Trophoblast cell (in vitro differentiated cells and primary cell): Measurements from ENCODE around the gene AXIN2.

ENCODE experiments used
- DNase-seq, 2 donors: peaks; one replicate each; pipeline ENCODE4 v3.0.0-alpha.2; 2016
- H2AFZ ChIP-seq: 2 replicates; pipeline ENCODE4 v1.6.1; 2013; ENCODE audit warnings: low read length, moderate library complexity, mild to moderate bottlenecking; ENCODE audit not compliant: insufficient read depth, poor library complexity
- H2AK5ac ChIP-seq: 2 replicates; pipeline ENCODE4 v1.6.1; 2013; ENCODE audit warnings: mild to moderate bottlenecking, low read length
- H2BK120ac ChIP-seq: 2 replicates; pipeline ENCODE4 v1.6.1; 2013; ENCODE audit warnings: low read length, mild to moderate bottlenecking, moderate library complexity; ENCODE audit not compliant: insufficient read depth, poor library complexity
- H2BK12ac ChIP-seq: 2 replicates; pipeline ENCODE4 v1.6.1; 2013; ENCODE audit warnings: mild to moderate bottlenecking, low read length, moderate library complexity
- H2BK5ac ChIP-seq: 2 replicates; pipeline ENCODE4 v1.6.1; 2013; ENCODE audit warnings: low read length, low read depth, moderate library complexity, mild to moderate bottlenecking; ENCODE audit not compliant: poor library complexity
- H3K14ac ChIP-seq: 2 replicates; pipeline ENCODE4 v1.6.1; 2013; ENCODE audit warnings: mild to moderate bottlenecking, low read length
- H3K18ac ChIP-seq: 2 replicates; pipeline ENCODE4 v1.6.1; 2013; ENCODE audit warnings: mild to moderate bottlenecking, low read length
- H3K23ac ChIP-seq: 2 replicates; pipeline ENCODE4 v1.6.1; 2013; ENCODE audit warnings: low read length
- H3K27ac ChIP-seq: 2 replicates; pipeline ENCODE4 v1.5.1; 2013; ENCODE audit warnings: low read depth, mild to moderate bottlenecking, inconsistent platforms, low read length, moderate library complexity
- H3K27me3 ChIP-seq: 2 replicates; pipeline ENCODE4 v1.6.1; 2013; ENCODE audit warnings: inconsistent platforms, mild to moderate bottlenecking, low read length, moderate library complexity; ENCODE audit not compliant: insufficient read depth
- H3K36me3 ChIP-seq, 2 experiments: 1 replicate in 1 of 2; 2 replicates in 1 of 2; pipeline ENCODE4 v1.6.1; 2013; ENCODE audit warnings: low read length in 2 of 2, mild to moderate bottlenecking in 2 of 2, moderate library complexity in 1 of 2; ENCODE audit not compliant: insufficient read depth in 2 of 2, control insufficient read depth in 1 of 2
- H3K4ac ChIP-seq: 2 replicates; pipeline ENCODE4 v1.6.1; 2013; ENCODE audit warnings: low read depth, mild to moderate bottlenecking, low read length, moderate library complexity
- H3K4me1 ChIP-seq, 2 experiments: 1 replicate in 1 of 2; 2 replicates in 1 of 2; pipeline ENCODE4 v1.6.1; 2013; ENCODE audit warnings: low read length in 2 of 2, mild to moderate bottlenecking in 2 of 2, moderate library complexity in 1 of 2; ENCODE audit not compliant: insufficient read depth in 2 of 2, control insufficient read depth in 1 of 2
- H3K4me2 ChIP-seq: 2 replicates; pipeline ENCODE4 v1.6.1; 2013; ENCODE audit warnings: inconsistent platforms, mild to moderate bottlenecking, low read length, moderate library complexity
- H3K4me3 ChIP-seq: 2 replicates; pipeline ENCODE4 v1.5.1; 2013; ENCODE audit warnings: mild to moderate bottlenecking, low read depth, low read length, inconsistent platforms
- H3K79me1 ChIP-seq: one replicate; pipeline ENCODE4 v1.6.1; 2013; ENCODE audit warnings: low read length
- H3K79me2 ChIP-seq: 2 replicates; pipeline ENCODE4 v1.6.1; 2013; ENCODE audit warnings: low read length, mild to moderate bottlenecking; ENCODE audit not compliant: control insufficient read depth, insufficient read depth, poor library complexity
- H3K9ac ChIP-seq: 2 replicates; pipeline ENCODE4 v1.6.1; 2013; ENCODE audit warnings: mild to moderate bottlenecking, low read length
- H3K9me3 ChIP-seq: 2 replicates; pipeline ENCODE4 v1.6.1; 2013; ENCODE audit warnings: low read depth, mild to moderate bottlenecking, control low read depth, inconsistent platforms, low read length; ENCODE audit not compliant: insufficient read depth
- H4K12ac ChIP-seq: 2 replicates; pipeline ENCODE4 v1.6.1; 2013; ENCODE audit warnings: low read depth, mild to moderate bottlenecking, low read length, moderate library complexity
- H4K8ac ChIP-seq: 2 replicates; pipeline ENCODE4 v1.6.1; 2013; ENCODE audit warnings: low read depth, mild to moderate bottlenecking, low read length, moderate library complexity
- H4K91ac ChIP-seq: one replicate; pipeline ENCODE4 v1.6.1; 2013; ENCODE audit warnings: low read depth, mild to moderate bottlenecking, low read length, moderate library complexity
- WGBS: extraction: QIAGEN DNeasy Blood & Tissue Kit; methylation state at CpG from one replicate; pipeline ENCODE4 v1.1.7; 2013; ENCODE audit warnings: missing lambda C conversion rate; ENCODE audit not compliant: insufficient read length, insufficient coverage; ENCODE audit errors: extremely low coverage; 5-methylcytosine and 5-hydroxymethylcytosine counted together

AXIN2 gene

GRCh38 chr17:65601881-65602280 lies 40.4 kb upstream of the AXIN2 start:
- Histone ChIP-seq H3K79me2 (no peaks in the 10 kb centered on the region), H3K27ac (no peak overlapping the region)

DNA sequence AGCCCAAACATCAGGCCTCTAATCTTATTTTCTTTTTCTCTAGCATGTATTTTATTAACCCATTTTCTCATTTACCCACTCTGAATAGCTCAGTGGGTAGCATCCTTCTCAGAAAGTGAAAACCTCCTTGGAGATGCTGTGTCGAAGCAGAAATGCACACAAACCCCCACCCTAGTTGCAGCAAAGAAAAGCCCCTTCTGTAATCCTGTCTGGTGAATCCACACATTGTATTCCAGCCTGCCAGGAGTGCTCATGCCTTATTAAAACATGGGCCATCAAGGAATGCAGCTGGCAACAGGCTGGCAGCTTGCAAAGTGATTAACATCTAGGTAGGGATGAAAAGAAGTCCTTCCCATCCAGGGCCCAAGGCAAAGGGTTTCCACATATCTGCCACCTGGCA lies 39.7 kb upstream of the AXIN2 start:
- DNase-seq = no peak
- H3K27ac ChIP-seq = no peak overlapping the region
- no peaks in the 10 kb centered on the region for H3K36me3 ChIP-seq
- no peaks in the 10 kb centered on the region for H3K4me1 ChIP-seq
- no peak overlapping the region for H3K23ac ChIP-seq
- no CpG with 5 or more reads among the region's 1 CpG for WGBS
- H3K18ac ChIP-seq = no peak overlapping the region
- H3K4me3 ChIP-seq = no peak overlapping the region
- H3K14ac ChIP-seq = no peak overlapping the region
- H3K4me2 ChIP-seq = no peak overlapping the region
- H2BK5ac ChIP-seq = no peak overlapping the region
- H3K79me1 ChIP-seq = no peaks in the 10 kb centered on the region
- H3K27me3 ChIP-seq = no peaks in the 10 kb centered on the region
- H4K91ac ChIP-seq = no peak overlapping the region
- H3K9ac ChIP-seq = no peak overlapping the region
- no peak overlapping the region for H2AK5ac ChIP-seq
- H2BK12ac ChIP-seq = no peak overlapping the region
- H3K79me2 ChIP-seq = no peaks in the 10 kb centered on the region
- H2BK120ac ChIP-seq = no peak overlapping the region
- no peaks in the 10 kb centered on the region for H3K9me3 ChIP-seq
- H3K4ac ChIP-seq = no peak overlapping the region
- H4K8ac ChIP-seq = no peak overlapping the region
- H4K12ac ChIP-seq = no peak overlapping the region
- H2AFZ ChIP-seq = no peak overlapping the region

More at GRCh38 chr17:65601881-65602280, 40.4 kb upstream of the AXIN2 start:
- Histone ChIP-seq H4K12ac (no peak overlapping the region), H3K79me1 (no peaks in the 10 kb centered on the region), H2AFZ (no peak overlapping the region), H3K14ac (no peak overlapping the region), H2BK5ac (no peak overlapping the region), H3K18ac (no peak overlapping the region), H2BK120ac (no peak overlapping the region), H2BK12ac (no peak overlapping the region), H3K27me3 (no peaks in the 10 kb centered on the region), H4K8ac (no peak overlapping the region), H3K9me3 (no peaks in the 10 kb centered on the region), H3K4me3 (no peak overlapping the region), H3K23ac (no peak overlapping the region), H4K91ac (no peak overlapping the region), H3K4me2 (no peak overlapping the region), H3K9ac (no peak overlapping the region), H2AK5ac (no peak overlapping the region), H3K4ac (no peak overlapping the region), H3K4me1 (no peaks in the 10 kb centered on the region), H3K36me3 (no peaks in the 10 kb centered on the region)
- no CpG with 5 or more reads among the region's 2 CpGs for WGBS
- DNase-seq = no peak

DNA sequence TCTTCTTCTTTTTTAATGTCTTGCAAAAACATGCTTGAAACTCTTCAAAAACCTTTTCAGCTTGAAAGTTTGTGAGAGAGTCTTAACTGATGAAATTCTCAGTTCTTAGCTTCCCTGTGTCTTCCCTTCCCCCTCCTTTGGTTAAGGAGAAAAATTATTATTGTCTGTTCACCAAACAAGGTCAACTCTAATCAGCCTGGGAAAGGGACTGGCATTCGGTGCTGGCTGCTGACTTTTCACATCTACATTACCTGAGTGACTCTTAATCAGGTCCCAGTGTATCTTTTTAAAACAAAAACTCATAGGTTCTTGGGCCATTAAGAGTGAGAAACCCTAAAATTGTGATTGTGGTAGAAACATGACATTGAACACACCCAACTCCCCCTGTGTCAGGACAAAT lies 39.1 kb upstream of the AXIN2 start:
- Histone ChIP-seq H2AK5ac (no peak overlapping the region), H3K4ac (no peak overlapping the region), H3K4me3 (no peak overlapping the region), H2BK5ac (no peak overlapping the region), H3K9me3 (no peaks in the 10 kb centered on the region), H2BK12ac (no peak overlapping the region), H3K79me2 (no peaks in the 10 kb centered on the region), H3K4me1 (no peaks in the 10 kb centered on the region), H4K91ac (no peak overlapping the region), H3K14ac (no peak overlapping the region), H3K9ac (no peak overlapping the region), H3K23ac (no peak overlapping the region), H4K12ac (no peak overlapping the region), H3K18ac (no peak overlapping the region), H3K4me2 (no peak overlapping the region), H3K27ac (no peak overlapping the region), H3K79me1 (no peaks in the 10 kb centered on the region), H2AFZ (no peak overlapping the region), H3K27me3 (no peaks in the 10 kb centered on the region), H4K8ac (no peak overlapping the region), H2BK120ac (no peak overlapping the region), H3K36me3 (no peaks in the 10 kb centered on the region)
- no peak for DNase-seq
- no CpG with 5 or more reads among the region's 1 CpG for WGBS

GRCh38 chr17:65599650-65600049 lies 38.2 kb upstream of the AXIN2 start:
- H2AK5ac ChIP-seq = no peak overlapping the region
- H3K4me2 ChIP-seq = no peak overlapping the region
- H3K4ac ChIP-seq = no peak overlapping the region
- no peaks in the 10 kb centered on the region for H3K36me3 ChIP-seq
- no peak overlapping the region for H3K9ac ChIP-seq
- no peak overlapping the region for H2BK120ac ChIP-seq
- H3K9me3 ChIP-seq = no peaks in the 10 kb centered on the region
- no peak overlapping the region for H4K91ac ChIP-seq
- H3K14ac ChIP-seq = no peak overlapping the region
- no peaks in the 10 kb centered on the region for H3K4me1 ChIP-seq
- H3K4me3 ChIP-seq = no peak overlapping the region
- no peak overlapping the region for H2BK12ac ChIP-seq
- DNase-seq = no peak
- H3K27me3 ChIP-seq = no peaks in the 10 kb centered on the region
- no peak overlapping the region for H3K27ac ChIP-seq
- no peak overlapping the region for H4K8ac ChIP-seq
- H3K79me2 ChIP-seq = no peaks in the 10 kb centered on the region
- H3K79me1 ChIP-seq = no peaks in the 10 kb centered on the region
- WGBS = no CpG with 5 or more reads among the region's 5 CpGs
- no peak overlapping the region for H3K23ac ChIP-seq
- H4K12ac ChIP-seq = no peak overlapping the region
- no peak overlapping the region for H2BK5ac ChIP-seq
- H2AFZ ChIP-seq = no peak overlapping the region
- H3K18ac ChIP-seq = no peak overlapping the region
